ENCODE results near the gene CTXND2.
A peak's percentile ranks its signal among the peaks of the same experiment; 100 is the strongest.
"Not testable (repeated sequence)": the region's sequence is repeated elsewhere in the genome, so short reads cannot be mapped to it uniquely, and the experiment has no call there.

Gene CTXND2

GRCh38 chr1:150887018-150887417 lies at the start of gene CTXND2:
CTXND2 (plus strand) TSS chr1:150887136; CDS start chr1:150912315, 25,179 bp downstream.
- DNase-seq: no peak
- TF ChIP-seq POLR2A (IDR thresholded peaks at IDR 0.05; ENCODE audit: low read length) (no peak), GATA1 (IDR thresholded peaks at IDR 0.05; ENCODE audit: low read depth, low read length) (no peak)

GRCh38 chr1:150840850-150841249 lies 46.1 kb upstream of the CTXND2 start:
- peak in 1 of 2 experiments; percentile 40 for DNase-seq

- DNase-seq: no peak
- no peak for TF ChIP-seq POLR2A (IDR thresholded peaks at IDR 0.05; ENCODE audit: low read length)
- TF ChIP-seq GATA1 (IDR thresholded peaks at IDR 0.05; ENCODE audit: low read depth, low read length): no peak
Observed at GRCh38 chr1:150841626-150842025, 45.3 kb upstream of the CTXND2 start.

GRCh38 chr1:150842343-150842742 lies 44.6 kb upstream of the CTXND2 start:
- TF ChIP-seq GATA1 (IDR thresholded peaks at IDR 0.05; ENCODE audit: low read depth, low read length) (no peak), POLR2A (IDR thresholded peaks at IDR 0.05; ENCODE audit: low read length) (no peak)
- DNase-seq: no peak

- no peak for DNase-seq
- no peak for TF ChIP-seq POLR2A (IDR thresholded peaks at IDR 0.05; ENCODE audit: low read length)
- no peak for TF ChIP-seq GATA1 (IDR thresholded peaks at IDR 0.05; ENCODE audit: low read depth, low read length)
Observed at GRCh38 chr1:150842964-150843363, 44.0 kb upstream of the CTXND2 start.

GRCh38 chr1:150843474-150843873 lies 43.5 kb upstream of the CTXND2 start:
- TF ChIP-seq GATA1 (IDR thresholded peaks at IDR 0.05; ENCODE audit: low read depth, low read length) (no peak), POLR2A (IDR thresholded peaks at IDR 0.05; ENCODE audit: low read length) (no peak)
- DNase-seq: no peak

GRCh38 chr1:150846473-150847146 lies 40.3 kb upstream of the CTXND2 start:
- DNase-seq: no peak

GRCh38 chr1:150850801-150851362 lies 36.1 kb upstream of the CTXND2 start:
- not testable (repeated sequence) for DNase-seq

More at GRCh38 chr1:150846473-150847146, 40.3 kb upstream of the CTXND2 start:
- TF ChIP-seq POLR2A (IDR thresholded peaks at IDR 0.05; ENCODE audit: low read length) (no peak), GATA1 (IDR thresholded peaks at IDR 0.05; ENCODE audit: low read depth, low read length) (no peak)

- DNase-seq: not testable (repeated sequence)
Observed at GRCh38 chr1:150852734-150853133, 34.2 kb upstream of the CTXND2 start.

- peak in 1 of 2 experiments; percentile 59 for DNase-seq
- TF ChIP-seq GATA1 (IDR thresholded peaks at IDR 0.05; ENCODE audit: low read depth, low read length) (no peak), POLR2A (IDR thresholded peaks at IDR 0.05; ENCODE audit: low read length) (no peak)
Observed at GRCh38 chr1:150863724-150864123, 23.2 kb upstream of the CTXND2 start.

GRCh38 chr1:150864200-150864599 lies 22.7 kb upstream of the CTXND2 start:
- DNase-seq: not testable (repeated sequence)

- TF ChIP-seq POLR2A (IDR thresholded peaks at IDR 0.05; ENCODE audit: low read length): no peak
- no peak for TF ChIP-seq GATA1 (IDR thresholded peaks at IDR 0.05; ENCODE audit: low read depth, low read length)
Observed at GRCh38 chr1:150869683-150870082, 17.3 kb upstream of the CTXND2 start.

GRCh38 chr1:150872572-150872971 lies 14.4 kb upstream of the CTXND2 start:
- no peak for DNase-seq
- TF ChIP-seq POLR2A (IDR thresholded peaks at IDR 0.05; ENCODE audit: low read length) (no peak), GATA1 (IDR thresholded peaks at IDR 0.05; ENCODE audit: low read depth, low read length) (no peak)

More at GRCh38 chr1:150869683-150870082, 17.3 kb upstream of the CTXND2 start:
- DNase-seq: no peak

GRCh38 chr1:150873521-150873920 lies 13.4 kb upstream of the CTXND2 start:
- DNase-seq: no peak
- no peak for TF ChIP-seq GATA1 (IDR thresholded peaks at IDR 0.05; ENCODE audit: low read depth, low read length)
- TF ChIP-seq POLR2A (IDR thresholded peaks at IDR 0.05; ENCODE audit: low read length): no peak

GRCh38 chr1:150874455-150875196 lies 12.3 kb upstream of the CTXND2 start:
- TF ChIP-seq GATA1 (IDR thresholded peaks at IDR 0.05; ENCODE audit: low read depth, low read length) (no peak), POLR2A (IDR thresholded peaks at IDR 0.05; ENCODE audit: low read length) (no peak)
- peak in 1 of 2 experiments; percentile 15 for DNase-seq
